GM21723 (cell line): Measurements from ENCODE around the gene TRIM51G.
"Not testable (repeated sequence)": the region's sequence is repeated elsewhere in the genome, so short reads cannot be mapped to it uniquely, and the experiment has no call there.

Source experiments
- ATAC-seq: cut with Tn5 transposase; IDR thresholded peaks from one replicate; pipeline ENCODE4 v1.9.1; 2021; ENCODE audit warnings: mild to moderate bottlenecking, moderate library complexity; ENCODE audit not compliant: unreplicated experiment

The TRIM51G gene, protein sequence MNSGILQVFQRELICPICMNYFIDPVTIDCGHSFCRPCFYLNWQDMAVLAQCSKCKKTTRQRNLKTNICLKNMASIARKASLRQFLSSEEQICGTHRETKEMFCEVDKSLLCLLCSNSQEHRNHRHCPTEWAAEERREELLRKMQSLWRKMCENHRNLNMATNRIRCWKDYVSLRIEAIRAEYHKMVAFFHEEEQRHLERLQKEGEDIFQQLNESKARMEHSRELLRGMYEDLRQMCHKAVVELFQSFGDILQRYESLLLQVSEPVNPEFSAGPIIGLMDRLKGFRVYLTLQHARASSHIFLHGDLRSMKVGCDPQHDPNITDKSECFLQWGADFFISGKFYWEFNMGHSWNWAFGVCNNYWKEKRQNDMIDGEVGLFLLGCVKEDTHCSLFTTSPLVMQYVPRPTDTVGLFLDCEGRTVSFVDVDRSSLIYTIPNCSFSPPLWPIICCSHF

GRCh38 chr11:48983785-48984184, at the start of gene TRIM51G:
TRIM51G (minus strand) TSS chr11:48983885; CDS start chr11:48981695, 2,190 bp downstream.
- not testable (repeated sequence) for ATAC-seq

DNA sequence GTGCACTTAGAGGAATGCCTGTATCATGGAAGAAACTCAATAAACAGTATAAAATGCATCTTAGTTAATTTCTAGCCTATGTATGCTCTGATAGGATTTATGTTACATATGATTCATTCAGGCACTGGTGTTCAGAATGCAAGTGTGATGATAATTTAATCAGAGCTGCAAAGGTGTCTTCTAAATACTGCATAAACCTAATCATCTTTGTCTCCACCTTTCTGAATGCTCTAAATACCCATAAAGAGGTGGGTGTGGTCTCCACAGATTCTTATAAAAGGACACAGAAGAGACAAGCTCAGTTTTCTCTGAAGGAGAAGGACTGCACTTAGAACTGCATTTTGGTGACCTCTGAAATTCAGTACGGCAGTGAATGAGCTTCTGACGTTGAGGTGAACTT, 44.8 kb upstream of the TRIM51G start, which contains the start of gene TRIM49B:
Gene TRIM49B (plus strand): TSS at position 301 of the 400 bp plus-strand sequence. CDS start 2,777 bp downstream, outside the sequence.
- not testable (repeated sequence) for ATAC-seq

DNA sequence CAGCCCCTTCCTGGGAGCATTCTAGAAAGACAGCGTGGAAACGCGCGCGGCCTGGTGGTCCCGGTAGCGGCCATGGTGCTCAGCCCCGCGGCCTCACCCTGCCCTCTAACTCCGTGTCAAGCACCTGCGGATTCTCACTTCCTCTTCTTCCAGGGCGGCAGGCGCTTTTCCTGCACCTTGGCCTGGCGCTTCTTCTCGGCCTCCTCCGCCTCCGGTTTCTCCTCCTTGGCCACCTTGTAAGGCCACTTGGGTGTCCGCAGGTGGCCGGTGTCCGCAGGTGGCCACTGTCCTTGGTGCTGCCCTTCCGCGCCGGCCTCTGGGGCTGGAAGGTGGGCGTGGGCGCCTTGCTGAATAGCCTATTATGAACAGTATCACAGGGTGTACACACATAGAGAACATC, 15.1 kb downstream of the TRIM51G start:
- not testable (repeated sequence) for ATAC-seq

DNA sequence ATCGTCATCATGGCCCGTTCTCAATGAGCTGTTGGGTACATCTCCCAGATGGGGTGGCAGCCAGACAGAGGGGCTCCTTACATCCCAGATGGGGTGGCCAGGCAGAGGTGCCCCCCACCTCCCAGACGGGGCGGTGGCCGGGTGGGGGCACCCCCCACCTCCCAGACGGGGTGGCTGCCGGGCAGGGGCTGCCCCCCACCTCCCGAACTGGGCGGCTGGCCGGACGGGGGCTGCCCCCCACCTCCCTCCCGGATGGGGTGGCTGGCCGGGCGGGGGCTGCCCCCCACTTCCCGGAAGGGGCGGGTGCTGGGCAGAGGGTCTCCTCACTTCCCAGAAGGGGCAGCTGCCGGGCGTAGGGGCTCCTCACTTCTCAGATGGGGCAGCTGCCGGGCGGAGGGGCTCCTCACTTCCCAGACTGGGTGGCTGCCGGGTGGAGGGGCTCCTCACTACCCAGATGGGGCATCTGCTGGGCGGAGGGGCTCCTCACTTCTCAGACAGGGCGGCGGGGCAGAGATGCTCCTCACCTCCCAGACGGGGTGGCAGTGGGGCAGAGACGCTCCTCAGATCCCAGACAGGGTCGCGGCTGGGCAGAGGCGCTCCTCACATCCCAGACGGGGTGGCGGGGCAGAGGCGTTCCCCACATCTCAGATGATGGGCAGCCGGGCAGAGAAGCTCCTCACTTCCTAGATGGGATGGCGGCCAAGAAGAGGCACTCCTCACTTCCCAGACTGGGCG, 28.2 kb downstream of the TRIM51G start:
- ATAC-seq: not testable (repeated sequence)

DNA sequence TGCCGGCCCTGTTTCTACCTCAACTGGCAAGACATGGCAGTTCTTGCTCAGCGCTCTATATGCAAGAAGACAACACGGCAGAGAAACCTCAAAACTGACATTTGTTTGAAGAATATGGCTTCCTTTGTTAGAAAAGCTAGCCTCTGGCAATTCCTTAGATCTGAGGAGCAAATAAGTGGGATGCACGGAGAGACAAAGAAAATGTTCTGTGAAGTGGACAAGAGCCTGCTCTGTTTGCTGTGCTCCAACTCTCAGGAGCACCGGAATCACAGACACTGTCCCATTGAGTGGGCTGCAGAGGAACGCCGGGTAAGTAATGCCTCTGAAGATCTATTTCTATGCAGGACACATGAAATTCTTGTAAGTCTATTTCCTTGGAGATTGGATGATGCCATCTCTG, 37.9 kb downstream of the TRIM51G start:
- not testable (repeated sequence) for ATAC-seq
